ENCODE measurements around the gene UBTD1.

UBTD1 gene

DNA sequence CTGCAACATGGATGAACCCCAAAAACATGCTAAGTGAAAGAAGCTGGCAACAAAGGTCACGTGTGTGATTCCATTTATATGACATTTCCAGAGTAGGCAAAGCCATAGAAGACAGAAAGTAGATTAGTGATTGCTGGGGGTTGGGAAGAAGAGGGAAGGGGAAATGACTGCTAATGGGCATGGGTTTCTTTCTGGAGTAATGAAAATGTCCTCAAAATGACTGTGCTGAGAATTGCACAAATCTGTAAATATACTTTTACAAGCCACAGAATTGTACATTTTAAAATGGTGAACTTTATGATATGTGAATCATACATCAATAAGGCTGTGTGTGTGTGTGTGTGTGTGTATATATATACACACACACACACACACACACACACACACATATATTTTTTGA lies 16.3 kb upstream of the UBTD1 start:
- TF ChIP-seq, protein P1, sequence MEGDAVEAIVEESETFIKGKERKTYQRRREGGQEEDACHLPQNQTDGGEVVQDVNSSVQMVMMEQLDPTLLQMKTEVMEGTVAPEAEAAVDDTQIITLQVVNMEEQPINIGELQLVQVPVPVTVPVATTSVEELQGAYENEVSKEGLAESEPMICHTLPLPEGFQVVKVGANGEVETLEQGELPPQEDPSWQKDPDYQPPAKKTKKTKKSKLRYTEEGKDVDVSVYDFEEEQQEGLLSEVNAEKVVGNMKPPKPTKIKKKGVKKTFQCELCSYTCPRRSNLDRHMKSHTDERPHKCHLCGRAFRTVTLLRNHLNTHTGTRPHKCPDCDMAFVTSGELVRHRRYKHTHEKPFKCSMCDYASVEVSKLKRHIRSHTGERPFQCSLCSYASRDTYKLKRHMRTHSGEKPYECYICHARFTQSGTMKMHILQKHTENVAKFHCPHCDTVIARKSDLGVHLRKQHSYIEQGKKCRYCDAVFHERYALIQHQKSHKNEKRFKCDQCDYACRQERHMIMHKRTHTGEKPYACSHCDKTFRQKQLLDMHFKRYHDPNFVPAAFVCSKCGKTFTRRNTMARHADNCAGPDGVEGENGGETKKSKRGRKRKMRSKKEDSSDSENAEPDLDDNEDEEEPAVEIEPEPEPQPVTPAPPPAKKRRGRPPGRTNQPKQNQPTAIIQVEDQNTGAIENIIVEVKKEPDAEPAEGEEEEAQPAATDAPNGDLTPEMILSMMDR (IDR thresholded peaks at IDR 0.05; ENCODE audit: low read depth, low read length) = no peak
- no peak overlapping the region for H3K4me3 ChIP-seq (ENCODE audit: low read depth, low read length)

DNA sequence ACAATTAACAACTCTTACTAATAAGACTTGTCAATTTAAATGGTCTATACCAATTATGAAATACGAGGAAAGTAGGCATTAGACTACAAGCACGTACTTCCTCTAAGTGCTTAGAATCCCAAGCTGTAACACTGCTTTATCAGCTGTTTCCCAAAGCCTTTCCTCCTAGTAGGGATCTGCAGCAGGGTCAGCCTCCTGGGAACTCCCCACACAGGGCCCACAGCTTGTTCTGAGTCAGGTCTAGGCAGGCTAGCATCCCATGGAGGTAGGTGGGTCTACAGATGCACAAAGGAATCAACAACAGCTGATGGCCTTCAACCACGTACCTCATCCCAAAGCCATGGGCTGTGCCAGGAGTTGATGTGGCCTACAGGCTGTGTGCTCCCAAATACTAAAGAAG lies 15.2 kb upstream of the UBTD1 start:
- H3K4me3 ChIP-seq (ENCODE audit: low read depth, low read length) = no peak overlapping the region
- TF ChIP-seq, protein P1 (IDR thresholded peaks at IDR 0.05; ENCODE audit: low read depth, low read length) = no peak

DNA sequence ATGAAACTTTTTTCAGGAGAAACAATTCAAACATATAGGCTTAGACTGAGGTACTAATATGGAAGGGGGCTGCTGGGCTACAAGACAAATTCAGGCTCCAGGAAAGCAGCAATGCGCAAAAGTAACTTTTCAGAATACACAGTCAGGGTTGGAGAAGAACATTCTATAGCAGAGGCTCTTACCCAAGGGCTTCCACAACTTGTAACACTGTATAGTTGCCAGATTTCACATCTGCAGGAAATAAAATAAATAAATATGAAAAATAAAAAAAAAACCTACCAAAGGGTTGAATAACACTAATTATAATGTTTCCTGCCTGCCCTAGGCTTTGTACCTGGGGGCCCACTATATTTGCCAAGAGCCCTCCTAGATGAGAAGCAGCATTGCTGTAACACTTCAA lies 14.8 kb upstream of the UBTD1 start:
- no peak overlapping the region for H3K4me3 ChIP-seq (ENCODE audit: low read depth, low read length)
- TF ChIP-seq, protein P1 (IDR thresholded peaks at IDR 0.05; ENCODE audit: low read depth, low read length) = no peak

DNA sequence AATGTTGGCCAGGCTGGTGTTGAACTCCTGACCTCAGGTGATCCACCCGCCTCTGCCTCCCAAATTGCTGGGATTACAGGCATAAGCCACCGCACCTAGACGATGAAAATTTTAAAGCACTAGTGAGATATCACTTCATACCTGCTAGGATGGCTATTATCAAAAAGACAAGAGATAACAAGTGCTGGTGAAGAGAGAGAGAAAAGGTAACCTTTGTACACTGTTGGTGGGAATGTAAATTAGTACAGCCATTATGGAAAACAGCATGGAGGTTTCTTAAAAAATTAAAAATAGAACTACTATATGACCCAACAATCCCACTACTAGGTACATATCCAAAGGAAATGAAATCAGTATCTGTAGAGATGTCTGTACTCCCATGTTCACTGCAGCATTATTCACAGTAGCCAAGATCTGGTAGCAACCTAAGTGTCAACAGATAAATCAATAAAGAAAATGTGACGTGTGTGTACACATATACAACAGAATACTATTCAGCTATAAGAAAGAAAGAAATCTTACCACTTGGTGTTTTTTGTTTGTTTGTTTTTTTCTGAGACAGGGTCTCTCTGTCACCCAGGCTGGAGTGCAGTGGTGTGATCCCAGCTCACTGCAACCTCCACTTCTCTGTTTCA lies 13.0 kb upstream of the UBTD1 start:
- TF ChIP-seq, protein P1 (IDR thresholded peaks at IDR 0.05; ENCODE audit: low read depth, low read length) = no peak
- H3K4me3 ChIP-seq (ENCODE audit: low read depth, low read length) = no peak overlapping the region

DNA sequence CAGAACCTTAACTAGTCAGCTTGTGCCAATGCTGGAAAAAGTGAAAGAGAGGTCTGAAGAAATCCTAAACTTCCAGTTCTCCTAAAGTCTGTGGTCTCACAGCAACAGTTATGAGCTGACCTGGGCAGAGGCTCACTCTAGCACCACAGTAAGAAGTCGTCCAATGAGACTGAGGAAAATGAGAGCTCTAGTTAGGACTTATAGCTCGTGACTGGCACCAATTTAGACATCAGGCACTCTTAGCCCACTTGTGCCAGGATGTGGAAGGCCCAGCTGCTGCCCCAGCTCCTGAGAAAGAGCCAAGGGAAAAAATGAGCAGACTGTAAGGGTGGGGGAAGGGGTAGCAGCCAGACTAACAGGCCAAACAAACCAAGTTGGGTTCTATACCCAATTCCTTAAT lies 8.1 kb upstream of the UBTD1 start:
- TF ChIP-seq, protein P1 (IDR thresholded peaks at IDR 0.05; ENCODE audit: low read depth, low read length) = no peak
- no peak overlapping the region for H3K4me3 ChIP-seq (ENCODE audit: low read depth, low read length)

- TF ChIP-seq, protein P1 (IDR thresholded peaks at IDR 0.05; ENCODE audit: low read depth, low read length) = no peak
- H3K4me3 ChIP-seq (ENCODE audit: low read depth, low read length) = no peak overlapping the region
Measured at GRCh38 chr10:97494151-97494550, 4.6 kb upstream of the UBTD1 start.

DNA sequence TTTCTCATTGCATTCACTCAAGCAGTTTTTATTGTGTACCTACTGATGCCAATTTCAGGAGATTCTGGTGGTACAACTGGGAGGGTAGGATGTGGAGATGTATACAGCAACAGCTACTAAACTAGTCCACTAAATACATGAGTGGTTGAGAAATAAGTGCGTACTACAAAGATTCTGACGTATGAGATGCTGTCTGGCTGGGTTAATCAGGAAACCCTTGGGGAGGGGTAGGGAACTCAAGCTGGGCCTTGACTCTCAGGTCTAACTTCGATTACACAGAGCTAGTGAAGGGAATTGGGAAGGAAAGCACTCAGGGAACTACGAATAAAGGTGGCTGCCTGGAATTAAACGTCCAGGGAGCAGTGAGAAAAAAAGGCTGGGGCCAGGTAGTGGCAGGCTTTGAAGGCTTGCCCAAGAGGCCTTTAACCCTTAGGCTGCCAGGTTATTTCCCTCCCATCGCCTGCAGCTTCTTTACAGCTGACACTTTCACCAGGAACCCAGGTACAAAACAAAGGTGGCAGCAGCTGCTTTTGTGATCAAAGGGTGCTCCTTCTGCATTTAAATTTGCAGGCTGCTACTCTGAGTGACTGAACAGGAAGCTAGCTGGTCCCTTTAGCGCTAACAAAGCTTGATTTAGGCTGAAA lies 3.7 kb upstream of the UBTD1 start:
- TF ChIP-seq, protein P1 (IDR thresholded peaks at IDR 0.05; ENCODE audit: low read depth, low read length) = no peak
- no peak overlapping the region for H3K4me3 ChIP-seq (ENCODE audit: low read depth, low read length)

Data from WI38 (cell line).